ENCODE measurements around the gene CALHM4. TPM values are rescaled to one million over a fixed set of nuclear protein-coding genes. Genes with fewer than 3 reads are reported as not detected.
"Not testable (repeated sequence)": the region's sequence is repeated elsewhere in the genome, so short reads cannot be mapped to it uniquely, and the experiment has no call there.

The CALHM4 gene
- total and polyA plus RNA-seq, 2 of the 4 experiments (the other 2 are of a cell fraction) = 0.07 TPM; not detected in 1

GRCh38 chr6:116596815-116597214 lies 43.3 kb downstream of the CALHM4 start:
- Histone ChIP-seq H4K8ac (ENCODE audit: low read depth in 2 of 2, low read length in 2 of 2) (no peak overlapping the region), H3K9me1 (ENCODE audit: insufficient read depth, low read length) (no peaks in the 10 kb centered on the region), H3K14ac (replicated peaks; ENCODE audit: low read depth, low read length) (no peak overlapping the region), H3K4ac (ENCODE audit: low read depth, low read length) (no peak overlapping the region), H3K79me1 (ENCODE audit: low read depth in 1 of 2, low read length in 2 of 2) (no peaks in the 10 kb centered on the region), H3K18ac (ENCODE audit: low read depth, low read length) (no peak overlapping the region), H4K5ac (ENCODE audit: low read depth, low read length) (no peak overlapping the region), H2BK15ac (ENCODE audit: low read depth, low read length) (no peak overlapping the region), H3K4me3 (ENCODE audit: insufficient read depth, low read depth, low read length) (no peak overlapping the region), H3K4me1 (ENCODE audit: control insufficient read depth, insufficient read depth, low read length) (no peaks in the 10 kb centered on the region), H4K91ac (ENCODE audit: insufficient read depth, low read depth, low read length) (no peak overlapping the region), H2BK20ac (ENCODE audit: low read depth, low read length) (no peak overlapping the region), H3K23ac (ENCODE audit: low read depth, low read length) (no peak overlapping the region), H3K56ac (ENCODE audit: extremely low read depth, insufficient read depth, low read length) (no peak overlapping the region), H4K20me1 (ENCODE audit: insufficient read depth, low read length) (no peaks in the 10 kb centered on the region), H3K9ac (ENCODE audit: low read depth, low read length) (no peak overlapping the region), H2BK120ac (ENCODE audit: low read depth, low read length) (no peak overlapping the region), H2AK5ac (ENCODE audit: low read depth, low read length) (no peak overlapping the region), H2AK9ac (replicated peaks; ENCODE audit: low read depth, low read length, poor library complexity) (no peak overlapping the region), H3K9me3 (ENCODE audit: control insufficient read depth, insufficient read depth, low read length) (no peaks in the 10 kb centered on the region), H3K36me3 (ENCODE audit: control insufficient read depth, insufficient read depth, low read length) (peaks cover 12% of the 10 kb centered on the region), H3K27ac (ENCODE audit: insufficient read depth, low read length) (no peak overlapping the region), H3K4me2 (ENCODE audit: low read depth, low read length) (no peak overlapping the region), H2AFZ (replicated peaks; ENCODE audit: low read length, poor library complexity) (no peak overlapping the region), H2BK5ac (ENCODE audit: low read depth, low read length, poor library complexity, severe bottlenecking) (no peak overlapping the region), H3K27me3 (ENCODE audit: control insufficient read depth, insufficient read depth, low read length) (no peaks in the 10 kb centered on the region)
- dilution Hi-C loops (cut with HindIII; ENCODE audit: low sequenced_read_pairs, unreplicated experiment) = no loop called here
- no CpG with 5 or more reads among the region's 4 CpGs for WGBS, 2 experiments (ENCODE audit: extremely low coverage in 2 of 2, insufficient read length in 1 of 2)
- ChIA-PET POLR2A (ENCODE audit: unreplicated experiment) (no interaction called here), CTCF (no interaction called here)
- BruUV-seq (replicated peaks) = no TSS peak
- TF ChIP-seq NFE2L2 (IDR thresholded peaks at IDR 0.05; ENCODE audit: low read depth, low read length) = no peak
- no peak for TF ChIP-seq RAD21 (IDR thresholded peaks at IDR 0.05; ENCODE audit: low read length)
- TF ChIP-seq ELK1 (IDR thresholded peaks at IDR 0.05; ENCODE audit: borderline replicate concordance, low read depth, low read length) = no peak
- no peak for TF ChIP-seq FOS (IDR thresholded peaks at IDR 0.05; ENCODE audit: low read depth, low read length)
- peak; percentile 51; the same call in 1 of the 2 replicates for ATAC-seq (ENCODE audit: low read depth)
- in situ Hi-C loops (cut with MboI; ENCODE audit: low sequenced_read_pairs) = no loop called here
- intact Hi-C loops (cut with micrococcal nuclease) = no loop called here
- peak; percentile 42 for DNase-seq

- BruUV-seq (replicated peaks); in situ Hi-C loops (cut with MboI; ENCODE audit: low sequenced_read_pairs); H3K14ac ChIP-seq (replicated peaks; ENCODE audit: low read depth, low read length); H2BK5ac ChIP-seq (ENCODE audit: low read depth, low read length, poor library complexity, severe bottlenecking); H2AFZ ChIP-seq (replicated peaks; ENCODE audit: low read length, poor library complexity); H2BK20ac ChIP-seq (ENCODE audit: low read depth, low read length); H3K4me3 ChIP-seq (ENCODE audit: insufficient read depth, low read depth, low read length); H4K91ac ChIP-seq (ENCODE audit: insufficient read depth, low read depth, low read length); POLR2A ChIA-PET (ENCODE audit: unreplicated experiment); H3K79me1 ChIP-seq (ENCODE audit: low read depth in 1 of 2, low read length in 2 of 2); dilution Hi-C loops (cut with HindIII; ENCODE audit: low sequenced_read_pairs, unreplicated experiment); H2AK5ac ChIP-seq (ENCODE audit: low read depth, low read length); H3K23ac ChIP-seq (ENCODE audit: low read depth, low read length); H4K5ac ChIP-seq (ENCODE audit: low read depth, low read length); H2BK15ac ChIP-seq (ENCODE audit: low read depth, low read length); H3K18ac ChIP-seq (ENCODE audit: low read depth, low read length); H4K8ac ChIP-seq (ENCODE audit: low read depth in 2 of 2, low read length in 2 of 2); H3K9me1 ChIP-seq (ENCODE audit: insufficient read depth, low read length); H3K36me3 ChIP-seq (ENCODE audit: control insufficient read depth, insufficient read depth, low read length); H3K9me3 ChIP-seq (ENCODE audit: control insufficient read depth, insufficient read depth, low read length); CTCF ChIA-PET; ATAC-seq (ENCODE audit: low read depth); H3K4me1 ChIP-seq (ENCODE audit: control insufficient read depth, insufficient read depth, low read length); H3K4ac ChIP-seq (ENCODE audit: low read depth, low read length); H2BK120ac ChIP-seq (ENCODE audit: low read depth, low read length); H4K20me1 ChIP-seq (ENCODE audit: insufficient read depth, low read length); H2AK9ac ChIP-seq (replicated peaks; ENCODE audit: low read depth, low read length, poor library complexity); H3K27me3 ChIP-seq (ENCODE audit: control insufficient read depth, insufficient read depth, low read length); intact Hi-C loops (cut with micrococcal nuclease); H3K9ac ChIP-seq (ENCODE audit: low read depth, low read length); H3K56ac ChIP-seq (ENCODE audit: extremely low read depth, insufficient read depth, low read length); DNase-seq; H3K4me2 ChIP-seq (ENCODE audit: low read depth, low read length); H3K27ac ChIP-seq (ENCODE audit: insufficient read depth, low read length): not testable (repeated sequence)
- WGBS, 2 experiments (ENCODE audit: extremely low coverage in 2 of 2, insufficient read length in 1 of 2) = no CpG with 5 or more reads among the region's 3 CpGs
Measured at GRCh38 chr6:116603916-116604315, 50.4 kb downstream of the CALHM4 start.
